ENCODE data around the gene HRH4.

HRH4 gene

GRCh38 chr18:24504401-24504800 is 44.0 kb downstream of the HRH4 start:
- no peak for DNase-seq (ENCODE audit: low spot score)
- no peak for FAIRE-seq

- FAIRE-seq (no peak), DNase-seq (ENCODE audit: low spot score) (no peak)
Observed at GRCh38 chr18:24506175-24506574, 45.7 kb downstream of the HRH4 start.

- DNase-seq (ENCODE audit: low spot score) (no peak), FAIRE-seq (no peak)
Observed at GRCh38 chr18:24509435-24509834, 49.0 kb downstream of the HRH4 start.

- FAIRE-seq (no peak), DNase-seq (ENCODE audit: low spot score) (peak; percentile 6)
Observed at GRCh38 chr18:24514439-24514838, 54.0 kb downstream of the HRH4 start.

- no peak for FAIRE-seq
Observed at GRCh38 chr18:24515721-24516120, 55.3 kb downstream of the HRH4 start.

GRCh38 chr18:24516261-24516660 is 55.8 kb downstream of the HRH4 start:
- FAIRE-seq (no peak), DNase-seq (ENCODE audit: low spot score) (no peak)

More at GRCh38 chr18:24515721-24516120, 55.3 kb downstream of the HRH4 start:
- DNase-seq (ENCODE audit: low spot score): no peak

GRCh38 chr18:24517554-24517953 is 57.1 kb downstream of the HRH4 start:
- FAIRE-seq (no peak), DNase-seq (ENCODE audit: low spot score) (no peak)

- DNase-seq (ENCODE audit: low spot score): no peak
- FAIRE-seq: no peak
Observed at GRCh38 chr18:24518596-24518995, 58.2 kb downstream of the HRH4 start.

Data from urothelium cell line (cell line).